Measurements from ENCODE around the gene ISCU. TPM values are rescaled to one million over a fixed set of nuclear protein-coding genes. Genes with fewer than 3 reads are reported as not detected.
"Not testable (repeated sequence)": the region's sequence is repeated elsewhere in the genome, so short reads cannot be mapped to it uniquely, and the experiment has no call there.

Gene ISCU
- total RNA-seq, 2 experiments from 2014 or later = 88.6 to 94.3 TPM

GRCh38 chr12:108583991-108584390, 21.6 kb downstream of the ISCU start:
- Mint-ChIP-seq H3K27me3 (peaks cover 3% of the 10 kb centered on the region), H3K27ac (no peak overlapping the region), H3K4me1 (ENCODE audit: low read depth) (no peaks in the 10 kb centered on the region), H3K36me3 (no peaks in the 10 kb centered on the region), H3K9me3 (no peaks in the 10 kb centered on the region), H3K4me3 (no peak overlapping the region)
- POLR2A ChIA-PET = no interaction called here
- CTCF ChIA-PET = interaction anchor here (1.0 kb wide), 1 partner anchor 35 kb away, joined by 3 read pairs; no protein-coding TSS in a partner anchor
- DNase-seq = no peak
- intact Hi-C loops (cut with micrococcal nuclease) = no loop called here

DNA sequence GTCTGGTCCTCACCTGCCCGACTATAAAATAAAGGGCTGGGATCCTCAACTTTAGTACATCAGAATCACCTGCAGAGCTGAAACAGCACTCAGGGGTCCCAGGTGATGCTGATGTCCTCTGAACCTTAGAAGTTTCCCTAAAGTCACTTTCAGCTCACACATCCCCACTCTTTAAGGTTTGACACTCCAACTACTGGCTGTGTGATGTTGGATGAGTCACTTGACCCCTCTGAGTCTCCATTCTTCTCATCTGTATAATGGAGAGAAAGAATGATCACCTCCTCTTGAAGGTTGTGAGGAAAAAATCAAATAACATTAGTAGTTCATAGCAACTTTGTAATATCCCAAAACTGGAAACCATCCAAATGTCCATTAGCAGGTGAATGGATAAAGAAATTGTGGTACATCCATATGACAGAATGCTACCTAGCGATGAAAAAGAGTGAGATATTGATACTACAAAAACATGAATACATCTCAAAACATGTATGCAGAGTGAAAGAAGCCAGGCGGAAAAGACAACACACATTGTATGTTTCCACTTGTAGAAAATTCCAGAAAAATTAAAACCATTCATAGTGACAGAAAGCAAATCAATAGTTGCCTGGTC, 22.2 kb downstream of the ISCU start:
- Mint-ChIP-seq H3K4me1 (ENCODE audit: low read depth) (no peaks in the 10 kb centered on the region), H3K27me3 (peaks cover 3% of the 10 kb centered on the region), H3K4me3 (no peak overlapping the region), H3K27ac (no peak overlapping the region), H3K36me3 (no peaks in the 10 kb centered on the region), H3K9me3 (no peaks in the 10 kb centered on the region)
- no peak for DNase-seq
- ChIA-PET POLR2A (no interaction called here), CTCF (interaction anchor here (1.0 kb wide), 1 partner anchor 34 kb away, joined by 3 read pairs; no protein-coding TSS in a partner anchor)
- intact Hi-C loops (cut with micrococcal nuclease) = no loop called here

- Mint-ChIP-seq H3K36me3 (no peaks in the 10 kb centered on the region), H3K4me3 (no peak overlapping the region), H3K4me1 (ENCODE audit: low read depth) (no peaks in the 10 kb centered on the region), H3K27ac (no peak overlapping the region), H3K27me3 (peaks cover 3% of the 10 kb centered on the region), H3K9me3 (no peaks in the 10 kb centered on the region)
- intact Hi-C loops (cut with micrococcal nuclease) = no loop called here
- CTCF ChIA-PET = interaction anchor here (1.2 kb wide), 1 partner anchor 217 kb away, joined by 3 read pairs; no protein-coding TSS in a partner anchor
- POLR2A ChIA-PET = no interaction called here
- DNase-seq = no peak
Measured at GRCh38 chr12:108585864-108586263, 23.5 kb downstream of the ISCU start.

GRCh38 chr12:108586306-108586705, 23.9 kb downstream of the ISCU start:
- Mint-ChIP-seq H3K36me3 (no peaks in the 10 kb centered on the region), H3K4me3 (no peak overlapping the region), H3K4me1 (ENCODE audit: low read depth) (no peaks in the 10 kb centered on the region), H3K27me3 (peaks cover 3% of the 10 kb centered on the region), H3K9me3 (no peaks in the 10 kb centered on the region), H3K27ac (no peak overlapping the region)
- ChIA-PET POLR2A (no interaction called here), CTCF (interaction anchor here (0.8 to 1.2 kb wide), 2 partner anchors 115 to 217 kb away, joined by 3 read pairs; no protein-coding TSS in a partner anchor)
- DNase-seq = no peak
- intact Hi-C loops (cut with micrococcal nuclease) = no loop called here

GRCh38 chr12:108587826-108588225, 25.4 kb downstream of the ISCU start:
- no peak for DNase-seq
- Mint-ChIP-seq H3K27ac (no peak overlapping the region), H3K4me1 (ENCODE audit: low read depth) (no peaks in the 10 kb centered on the region), H3K9me3 (no peaks in the 10 kb centered on the region), H3K27me3 (peaks cover 3% of the 10 kb centered on the region), H3K4me3 (no peak overlapping the region), H3K36me3 (no peaks in the 10 kb centered on the region)
- POLR2A ChIA-PET = no interaction called here
- CTCF ChIA-PET = no interaction called here
- intact Hi-C loops (cut with micrococcal nuclease) = no loop called here

- Mint-ChIP-seq H3K4me1 (ENCODE audit: low read depth) (no peaks in the 10 kb centered on the region), H3K27ac (no peak overlapping the region), H3K27me3 (peaks cover 3% of the 10 kb centered on the region), H3K4me3 (no peak overlapping the region), H3K9me3 (no peaks in the 10 kb centered on the region), H3K36me3 (no peaks in the 10 kb centered on the region)
- POLR2A ChIA-PET = no interaction called here
- CTCF ChIA-PET = interaction anchor here (1.4 kb wide), 1 partner anchor 29 kb away, joined by 5 read pairs; no protein-coding TSS in a partner anchor
- intact Hi-C loops (cut with micrococcal nuclease) = no loop called here
- DNase-seq = no peak
Measured at GRCh38 chr12:108589028-108589839, 26.8 kb downstream of the ISCU start.

DNA sequence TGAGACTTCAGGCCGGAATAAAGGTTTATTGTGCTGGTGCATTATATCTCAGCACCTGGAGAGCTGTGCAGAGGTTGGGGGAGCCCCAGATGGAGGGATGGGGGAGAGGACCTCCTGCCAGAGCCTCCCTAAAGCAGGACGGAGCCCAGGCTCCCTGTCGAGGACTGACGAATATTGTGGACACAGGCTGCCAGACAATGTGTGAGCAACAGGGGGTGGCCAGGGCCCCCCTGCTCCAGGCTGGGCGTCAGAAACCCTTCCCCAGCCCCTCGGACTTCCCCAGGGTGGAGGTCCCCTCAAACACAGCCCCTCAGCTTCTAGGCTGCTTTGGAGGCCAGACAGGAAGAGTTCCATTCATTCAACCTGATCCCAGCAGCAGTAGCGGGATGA, 27.4 kb downstream of the ISCU start:
- peaks cover 3% of the 10 kb centered on the region for H3K27me3 Mint-ChIP-seq
- CTCF ChIA-PET = no interaction called here
- no peaks in the 10 kb centered on the region for H3K4me1 Mint-ChIP-seq (ENCODE audit: low read depth)
- H3K9me3 Mint-ChIP-seq = no peaks in the 10 kb centered on the region
- no peak overlapping the region for H3K4me3 Mint-ChIP-seq
- H3K27ac Mint-ChIP-seq = no peak overlapping the region
- intact Hi-C loops (cut with micrococcal nuclease) = no loop called here
- POLR2A ChIA-PET = no interaction called here
- DNase-seq = no peak
- no peaks in the 10 kb centered on the region for H3K36me3 Mint-ChIP-seq

GRCh38 chr12:108590463-108590862, 28.1 kb downstream of the ISCU start:
- not testable (repeated sequence) for H3K4me3 Mint-ChIP-seq, H3K36me3 Mint-ChIP-seq

GRCh38 chr12:108591267-108591980, 29.0 kb downstream of the ISCU start:
- no peak overlapping the region for H3K27ac Mint-ChIP-seq
- no peak for DNase-seq
- H3K36me3 Mint-ChIP-seq = no peaks in the 10 kb centered on the region
- CTCF ChIA-PET = no interaction called here
- H3K9me3 Mint-ChIP-seq = no peaks in the 10 kb centered on the region
- POLR2A ChIA-PET = no interaction called here
- no peaks in the 10 kb centered on the region for H3K4me1 Mint-ChIP-seq (ENCODE audit: low read depth)
- H3K4me3 Mint-ChIP-seq = no peak overlapping the region
- intact Hi-C loops (cut with micrococcal nuclease) = no loop called here
- H3K27me3 Mint-ChIP-seq = peaks cover 3% of the 10 kb centered on the region

More at GRCh38 chr12:108590463-108590862, 28.1 kb downstream of the ISCU start:
- H3K27me3 Mint-ChIP-seq; H3K27ac Mint-ChIP-seq; POLR2A ChIA-PET; intact Hi-C loops (cut with micrococcal nuclease); DNase-seq; H3K4me1 Mint-ChIP-seq (ENCODE audit: low read depth); H3K9me3 Mint-ChIP-seq; CTCF ChIA-PET: not testable (repeated sequence)

- DNase-seq = no peak
- H3K36me3 Mint-ChIP-seq = no peaks in the 10 kb centered on the region
- CTCF ChIA-PET = no interaction called here
- H3K9me3 Mint-ChIP-seq = no peaks in the 10 kb centered on the region
- intact Hi-C loops (cut with micrococcal nuclease) = no loop called here
- H3K4me1 Mint-ChIP-seq (ENCODE audit: low read depth) = no peaks in the 10 kb centered on the region
- H3K27me3 Mint-ChIP-seq = peaks cover 3% of the 10 kb centered on the region
- no peak overlapping the region for H3K27ac Mint-ChIP-seq
- POLR2A ChIA-PET = no interaction called here
- H3K4me3 Mint-ChIP-seq = no peak overlapping the region
Measured at GRCh38 chr12:108592033-108592909, 29.9 kb downstream of the ISCU start.

DNA sequence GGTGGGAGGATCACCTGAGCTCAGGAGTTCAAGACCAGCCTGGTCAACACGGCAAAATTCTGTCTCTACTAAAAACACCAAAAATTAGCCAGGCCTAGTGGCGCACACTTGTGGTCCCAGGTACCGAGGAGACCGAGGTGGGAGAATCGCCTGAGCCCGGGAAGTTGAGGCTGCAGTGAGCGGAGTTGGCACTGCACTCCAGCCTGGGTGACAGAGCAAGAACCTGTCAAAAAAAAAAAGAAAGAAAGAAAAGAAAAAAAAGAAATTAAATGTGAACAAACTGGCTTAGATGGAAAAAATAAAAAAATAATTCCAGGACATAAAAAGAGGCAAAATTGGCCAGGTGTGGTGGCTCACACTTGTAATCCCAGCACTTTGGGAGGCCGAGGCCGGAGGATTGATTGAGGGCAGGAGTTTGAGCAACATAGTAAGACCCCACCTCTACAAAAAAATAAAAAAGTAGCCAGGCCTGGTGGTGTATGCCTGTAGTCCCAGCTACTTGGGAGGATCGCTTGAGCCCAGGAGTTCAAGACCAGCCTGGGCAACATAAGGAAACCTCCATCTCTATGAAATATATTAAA, 32.0 kb downstream of the ISCU start:
- CTCF ChIA-PET = no interaction called here
- POLR2A ChIA-PET = no interaction called here
- intact Hi-C loops (cut with micrococcal nuclease) = no loop called here
- H3K36me3 Mint-ChIP-seq = no peaks in the 10 kb centered on the region
- DNase-seq = no peak
- no peaks in the 10 kb centered on the region for H3K9me3 Mint-ChIP-seq
- H3K4me3 Mint-ChIP-seq = no peak overlapping the region
- no peaks in the 10 kb centered on the region for H3K4me1 Mint-ChIP-seq (ENCODE audit: low read depth)
- H3K27me3 Mint-ChIP-seq = no peaks in the 10 kb centered on the region
- H3K27ac Mint-ChIP-seq = no peak overlapping the region
